ENCODE data around the gene THAP4.

GRCh38 chr2:241598487-241598886 lies 38.5 kb downstream of the THAP4 start:
- no peak for TF ChIP-seq CTCF (IDR thresholded peaks at IDR 0.05; ENCODE audit: insufficient read depth, low read length)
- no peak for TF ChIP-seq POLR2AphosphoS5 (IDR thresholded peaks at IDR 0.05; ENCODE audit: low read depth)
- no peak for TF ChIP-seq REST (IDR thresholded peaks at IDR 0.05; ENCODE audit: insufficient replicate concordance, low read depth)
